Measurements from ENCODE around the gene LDB3.

The LDB3 gene

GRCh38 chr10:86706401-86706841, 38.1 kb downstream of the LDB3 start:
- DNase-seq (ENCODE audit: low read depth), result no peak

- no peak for DNase-seq (ENCODE audit: low read depth)
Measured at GRCh38 chr10:86706977-86707376, 38.7 kb downstream of the LDB3 start.

- no peak for DNase-seq (ENCODE audit: low read depth)
Measured at GRCh38 chr10:86707505-86707904, 39.2 kb downstream of the LDB3 start.

GRCh38 chr10:86708068-86708782, 39.9 kb downstream of the LDB3 start:
- no peak for DNase-seq (ENCODE audit: low read depth)

GRCh38 chr10:86708783-86709380, 40.6 kb downstream of the LDB3 start:
- no peak for DNase-seq (ENCODE audit: low read depth)

GRCh38 chr10:86709396-86710185, 41.3 kb downstream of the LDB3 start:
- no peak for DNase-seq (ENCODE audit: low read depth)

GRCh38 chr10:86710987-86711512, 42.7 kb downstream of the LDB3 start:
- peak; percentile 85 for DNase-seq (ENCODE audit: low read depth)

GRCh38 chr10:86711513-86712316, 43.4 kb downstream of the LDB3 start:
- DNase-seq (ENCODE audit: low read depth), result no peak

GRCh38 chr10:86712317-86712707, 44.0 kb downstream of the LDB3 start:
- DNase-seq (ENCODE audit: low read depth), result no peak

GRCh38 chr10:86715156-86715795, 47.0 kb downstream of the LDB3 start:
- DNase-seq (ENCODE audit: low read depth), result no peak

GRCh38 chr10:86715836-86716235, 47.5 kb downstream of the LDB3 start:
- no peak for DNase-seq (ENCODE audit: low read depth)

GRCh38 chr10:86716466-86716865, 48.2 kb downstream of the LDB3 start:
- DNase-seq (ENCODE audit: low read depth), result no peak

GRCh38 chr10:86718556-86718955, 50.2 kb downstream of the LDB3 start:
- DNase-seq (ENCODE audit: low read depth), result no peak

GRCh38 chr10:86721232-86721631, 52.9 kb downstream of the LDB3 start:
- no peak for DNase-seq (ENCODE audit: low read depth)

- no peak for DNase-seq (ENCODE audit: low read depth)
Measured at GRCh38 chr10:86723009-86723408, 54.7 kb downstream of the LDB3 start.

- no peak for DNase-seq (ENCODE audit: low read depth)
Measured at GRCh38 chr10:86724445-86724844, 56.1 kb downstream of the LDB3 start.

GRCh38 chr10:86725980-86726676, 57.8 kb downstream of the LDB3 start:
- no peak for DNase-seq (ENCODE audit: low read depth)

- no peak for DNase-seq (ENCODE audit: low read depth)
Measured at GRCh38 chr10:86726677-86726999, 58.3 kb downstream of the LDB3 start.

GRCh38 chr10:86727470-86727869, 59.2 kb downstream of the LDB3 start:
- DNase-seq (ENCODE audit: low read depth), result no peak

GRCh38 chr10:86728056-86728455, 59.7 kb downstream of the LDB3 start:
- DNase-seq (ENCODE audit: low read depth), result no peak

- DNase-seq (ENCODE audit: low read depth), result no peak
Measured at GRCh38 chr10:86729677-86730076, 61.4 kb downstream of the LDB3 start.

Data from GM04504 (cell line).